Transverse colon (tissue), 4 donors: Measurements from ENCODE around the gene SLC6A8.

ENCODE experiments used
- POLR2A ChIP-seq: fragments of 450-650 bp; IDR thresholded peaks from one replicate; pipeline ENCODE4 v1.6.1; 2016; ENCODE audit warnings: antibody characterized with exemption, mild to moderate bottlenecking, moderate library complexity
- POLR2AphosphoS5 ChIP-seq, 3 donors: sonication (generic); formaldehyde crosslinking; IDR thresholded peaks; one replicate each; pipeline ENCODE4 v1.6.1; 2016; ENCODE audit warnings: antibody characterized with exemption in 3 of 3
- TF ChIP-seq, protein P1 (sequence below), 5 experiments: fragments of 200-600 bp in 3 of 5; fragments of 450-650 bp in 2 of 5; sonication (generic) in 3 of 5; IDR thresholded peaks; 1 replicate in 2 of 5; 2 replicates in 3 of 5; pipeline ENCODE4 v1.5.1; 2016 to 2017; ENCODE audit warnings: antibody characterized with exemption in 5 of 5, inconsistent platforms in 3 of 5, mild to moderate bottlenecking in 2 of 5, moderate library complexity in 1 of 5

DNA sequence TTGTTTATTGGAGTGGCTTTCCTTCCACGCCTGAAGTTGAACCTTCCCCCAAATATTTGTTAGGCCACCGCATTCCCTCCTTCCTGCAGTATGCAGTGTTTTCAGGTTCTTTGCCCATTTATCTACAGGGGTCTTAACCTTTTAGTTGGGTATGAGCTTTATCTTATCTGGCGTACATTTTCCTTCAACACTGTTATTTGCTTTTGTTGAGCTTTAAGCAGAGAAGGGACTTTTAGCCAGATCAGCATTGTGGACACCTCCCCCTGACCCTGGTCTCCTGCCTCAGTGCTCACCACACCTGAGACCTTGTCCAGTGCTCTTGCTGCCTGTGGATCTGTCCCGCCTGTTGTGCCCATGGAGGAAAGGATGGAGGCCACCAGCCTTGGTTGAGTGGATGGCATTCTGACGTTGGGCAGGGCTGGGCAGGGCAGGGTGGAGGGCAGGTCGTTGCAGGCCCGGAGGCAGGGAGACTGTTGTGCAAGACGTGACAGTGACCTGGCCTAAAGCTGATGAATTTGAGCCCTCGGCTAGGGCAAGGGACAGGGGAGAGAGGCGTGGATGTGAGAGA is 41.7 kb upstream of the SLC6A8 start:
- TF ChIP-seq, protein P1, sequence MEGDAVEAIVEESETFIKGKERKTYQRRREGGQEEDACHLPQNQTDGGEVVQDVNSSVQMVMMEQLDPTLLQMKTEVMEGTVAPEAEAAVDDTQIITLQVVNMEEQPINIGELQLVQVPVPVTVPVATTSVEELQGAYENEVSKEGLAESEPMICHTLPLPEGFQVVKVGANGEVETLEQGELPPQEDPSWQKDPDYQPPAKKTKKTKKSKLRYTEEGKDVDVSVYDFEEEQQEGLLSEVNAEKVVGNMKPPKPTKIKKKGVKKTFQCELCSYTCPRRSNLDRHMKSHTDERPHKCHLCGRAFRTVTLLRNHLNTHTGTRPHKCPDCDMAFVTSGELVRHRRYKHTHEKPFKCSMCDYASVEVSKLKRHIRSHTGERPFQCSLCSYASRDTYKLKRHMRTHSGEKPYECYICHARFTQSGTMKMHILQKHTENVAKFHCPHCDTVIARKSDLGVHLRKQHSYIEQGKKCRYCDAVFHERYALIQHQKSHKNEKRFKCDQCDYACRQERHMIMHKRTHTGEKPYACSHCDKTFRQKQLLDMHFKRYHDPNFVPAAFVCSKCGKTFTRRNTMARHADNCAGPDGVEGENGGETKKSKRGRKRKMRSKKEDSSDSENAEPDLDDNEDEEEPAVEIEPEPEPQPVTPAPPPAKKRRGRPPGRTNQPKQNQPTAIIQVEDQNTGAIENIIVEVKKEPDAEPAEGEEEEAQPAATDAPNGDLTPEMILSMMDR (IDR thresholded peaks at IDR 0.05) = no peak
- TF ChIP-seq POLR2A = no peak
- TF ChIP-seq POLR2AphosphoS5 (IDR thresholded peaks at IDR 0.05) = no peak
